GM08714 (cell line): ENCODE data around the gene TUBB4A.

ENCODE experiments used
- H3K4me3 ChIP-seq: fragments of 200-500 bp; sonication (Bioruptor generic); 2 replicates; pipeline ENCODE4 v1.5.1; 2014; ENCODE audit warnings: mild to moderate bottlenecking, low read length, inconsistent platforms
- ZNF274 ChIP-seq: IDR thresholded peaks from 2 replicates; pipeline ENCODE4 v1.6.1; 2012; ENCODE audit warnings: mild to moderate bottlenecking, low read depth, low read length

The TUBB4A gene

DNA sequence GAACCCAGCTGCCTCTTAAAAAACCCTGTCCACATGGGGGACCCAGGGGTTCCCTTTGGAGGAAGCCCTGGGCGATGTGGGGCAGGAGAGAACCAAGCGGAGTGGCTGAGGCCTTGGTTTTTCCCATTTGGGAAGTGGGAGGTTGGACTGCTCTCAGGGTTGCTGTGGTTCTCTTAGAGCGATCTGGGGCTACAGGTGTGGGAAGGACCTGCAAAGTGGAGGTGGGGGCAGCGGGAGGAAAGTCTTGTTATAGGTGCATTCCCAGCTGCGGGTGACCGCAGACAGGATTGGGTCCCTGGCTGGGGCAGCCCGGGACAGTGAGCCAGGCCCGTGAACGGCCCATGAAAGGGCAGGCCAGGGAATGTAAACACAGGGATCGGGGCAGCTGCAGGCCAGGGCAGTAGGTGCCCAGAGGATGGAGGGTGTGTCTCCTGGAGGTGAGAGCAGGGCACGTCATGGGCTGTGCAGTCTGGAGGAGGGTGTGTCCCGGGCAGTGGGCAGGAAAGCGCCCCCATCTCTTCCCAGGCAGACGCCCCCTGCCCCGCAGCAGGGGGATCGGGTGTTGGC, 43.3 kb downstream of the TUBB4A start:
- H3K4me3 ChIP-seq, result peak overlapping the region; percentile 70
- TF ChIP-seq ZNF274, result no peak

DNA sequence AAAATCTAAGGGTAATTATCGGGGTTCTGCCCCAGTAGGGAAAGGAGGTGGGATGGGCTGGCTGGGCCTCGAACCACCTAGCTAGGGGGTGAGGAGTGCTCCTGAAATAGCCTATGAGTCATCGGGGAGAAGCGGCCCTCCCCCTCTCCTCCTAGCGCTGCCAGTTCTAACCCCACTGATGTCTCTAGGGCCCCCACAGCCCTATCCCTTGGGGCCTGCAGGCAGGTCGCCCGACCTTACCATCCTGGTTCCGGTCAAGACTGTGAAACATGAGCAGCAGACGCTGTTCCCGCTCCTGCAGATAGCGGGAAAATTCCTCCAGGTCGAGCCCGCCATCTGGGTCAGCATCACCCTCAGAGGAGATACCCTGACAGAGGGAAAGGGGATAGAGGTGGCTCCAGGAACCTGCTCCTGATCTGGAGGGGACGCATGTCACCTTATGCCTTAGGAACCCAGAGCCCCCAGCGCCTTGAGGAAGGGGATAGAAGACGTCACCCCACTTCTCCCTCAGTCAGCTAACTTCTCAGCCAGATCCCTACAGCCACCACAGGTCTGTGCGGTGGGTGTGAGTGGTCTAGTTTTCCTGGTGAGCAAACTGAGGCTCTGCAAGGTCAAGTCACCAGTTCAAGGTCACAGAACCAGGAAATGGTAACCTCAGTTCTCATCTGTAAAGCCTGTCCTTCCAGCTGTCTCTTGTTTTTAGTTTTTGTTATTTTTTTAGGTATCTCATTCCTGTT, 44.0 kb downstream of the TUBB4A start:
- TF ChIP-seq ZNF274, result no peak
- no peak overlapping the region; the same call in 1 of the 2 replicates for H3K4me3 ChIP-seq

DNA sequence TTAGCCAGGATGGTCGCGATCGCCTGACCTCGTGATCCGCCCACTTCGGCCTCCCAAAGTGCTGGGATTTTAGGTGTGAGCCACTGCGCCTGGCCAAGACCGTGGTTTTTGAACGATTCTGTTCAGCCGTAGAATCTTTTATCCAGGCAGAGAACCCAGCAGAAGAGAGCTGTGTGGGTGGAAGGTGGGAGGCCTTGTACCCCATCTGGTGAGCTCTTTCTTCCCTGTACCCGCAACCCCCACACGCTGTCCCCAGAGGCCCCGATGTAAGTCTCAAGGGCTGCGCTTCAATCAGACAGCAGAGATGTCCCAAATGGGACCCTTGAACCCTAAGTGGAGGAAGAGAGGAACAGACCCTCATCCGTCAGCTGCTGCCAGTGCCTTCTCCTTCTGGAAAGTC, 46.2 kb downstream of the TUBB4A start:
- no peak overlapping the region for H3K4me3 ChIP-seq
- TF ChIP-seq ZNF274, result no peak

DNA sequence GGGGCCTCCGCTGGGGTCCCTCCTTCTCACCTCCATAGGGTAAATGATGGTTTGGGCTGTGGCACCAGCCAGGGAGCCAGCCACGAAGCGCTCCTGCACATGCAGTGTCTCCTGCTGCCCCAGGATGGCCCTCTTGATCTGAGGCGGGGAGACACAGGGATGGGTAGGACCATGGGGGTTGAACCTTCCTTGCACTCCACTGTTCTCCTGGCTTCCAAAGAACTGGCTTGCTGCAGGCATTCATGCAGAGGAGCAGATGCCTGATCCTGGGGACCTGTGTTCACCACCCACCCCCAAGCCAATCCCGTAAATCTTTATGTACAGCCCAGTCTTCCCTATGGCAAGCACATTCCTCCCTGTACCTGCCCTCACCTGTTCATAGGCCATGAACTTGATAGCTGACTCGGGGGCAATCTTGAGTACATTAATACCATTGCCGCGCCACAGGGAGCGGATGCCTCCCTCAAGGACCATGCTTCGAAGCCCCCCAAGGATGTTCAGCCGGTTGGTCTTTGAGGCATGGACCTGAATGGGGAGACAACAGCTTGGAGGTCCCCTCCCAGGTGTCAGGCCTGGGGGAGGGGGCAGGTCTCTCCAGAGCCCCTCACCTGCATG, 48.1 kb downstream of the TUBB4A start:
- no peak overlapping the region for H3K4me3 ChIP-seq
- TF ChIP-seq ZNF274, result no peak

DNA sequence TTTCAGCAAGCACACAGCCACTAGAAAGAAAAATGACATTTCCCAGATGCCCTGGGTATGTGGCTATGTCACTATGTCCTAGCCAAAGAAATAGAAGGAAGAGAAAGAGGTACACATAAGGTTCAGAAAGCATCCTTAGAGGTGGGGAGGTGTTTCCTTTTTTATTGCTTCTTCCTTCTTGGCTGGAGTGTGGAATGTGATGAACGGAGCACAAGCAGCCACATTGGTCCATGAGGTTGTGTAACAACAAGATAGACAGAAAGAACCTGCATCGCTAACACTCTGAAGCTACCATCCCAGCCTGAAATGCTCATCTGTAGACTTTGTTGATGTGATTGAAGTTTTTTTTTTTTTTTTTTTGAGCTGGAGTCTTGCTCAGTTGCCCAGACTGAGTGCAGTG, 49.2 kb downstream of the TUBB4A start:
- H3K4me3 ChIP-seq, result no peak overlapping the region
- TF ChIP-seq ZNF274, result no peak

DNA sequence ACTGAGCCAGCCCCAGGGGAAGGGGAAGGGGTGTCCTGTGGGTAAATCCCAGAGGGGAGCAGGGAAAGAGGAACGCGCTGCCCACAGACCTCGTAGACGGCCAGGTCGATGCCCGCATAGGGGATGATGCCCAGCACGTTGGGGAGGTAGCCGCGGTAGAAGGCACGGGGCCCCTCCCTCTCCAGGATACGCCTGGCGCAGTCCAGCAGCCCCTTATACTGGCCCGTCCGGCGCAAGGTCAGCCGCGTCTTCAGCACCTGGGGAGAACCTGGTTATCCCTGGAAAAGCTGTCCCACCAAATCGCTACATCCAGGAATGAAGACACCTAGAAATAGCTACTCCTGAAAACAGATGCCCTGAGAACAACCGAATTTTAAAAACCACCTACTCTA, 49.9 kb downstream of the TUBB4A start:
- TF ChIP-seq ZNF274, result no peak
- H3K4me3 ChIP-seq, result no peak overlapping the region

DNA sequence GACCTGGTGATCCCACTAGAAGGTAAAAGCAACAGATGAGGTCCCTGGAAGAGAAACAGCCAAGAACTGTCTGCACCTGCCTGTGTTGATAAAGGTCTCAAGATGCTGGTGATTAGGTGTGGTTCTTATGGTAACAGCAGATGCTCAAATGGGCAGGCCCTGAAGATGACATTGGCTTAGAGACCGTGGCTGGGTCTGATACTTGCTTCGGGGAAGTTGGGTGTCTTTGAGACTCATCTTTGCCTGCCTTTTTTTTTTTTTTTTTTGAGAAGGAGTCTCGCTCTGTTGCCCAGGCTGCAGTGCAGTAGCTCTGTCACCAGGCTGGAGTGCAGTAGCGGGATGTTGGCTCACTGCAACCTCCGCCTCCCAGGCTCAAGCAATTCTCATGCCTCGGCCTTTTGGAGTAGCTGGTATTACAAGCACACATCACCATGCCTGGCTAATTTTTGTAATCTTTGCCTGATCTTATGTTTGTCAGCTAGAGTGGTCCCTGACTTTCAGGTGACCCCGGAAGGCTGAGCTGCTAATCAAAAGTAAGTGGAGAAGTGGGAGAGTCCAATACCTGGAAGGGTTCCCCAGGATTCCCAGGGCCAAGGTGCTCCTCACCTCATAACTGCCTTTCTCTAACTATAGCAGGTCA, 50.4 kb downstream of the TUBB4A start:
- no peak for TF ChIP-seq ZNF274
- no peak overlapping the region for H3K4me3 ChIP-seq

DNA sequence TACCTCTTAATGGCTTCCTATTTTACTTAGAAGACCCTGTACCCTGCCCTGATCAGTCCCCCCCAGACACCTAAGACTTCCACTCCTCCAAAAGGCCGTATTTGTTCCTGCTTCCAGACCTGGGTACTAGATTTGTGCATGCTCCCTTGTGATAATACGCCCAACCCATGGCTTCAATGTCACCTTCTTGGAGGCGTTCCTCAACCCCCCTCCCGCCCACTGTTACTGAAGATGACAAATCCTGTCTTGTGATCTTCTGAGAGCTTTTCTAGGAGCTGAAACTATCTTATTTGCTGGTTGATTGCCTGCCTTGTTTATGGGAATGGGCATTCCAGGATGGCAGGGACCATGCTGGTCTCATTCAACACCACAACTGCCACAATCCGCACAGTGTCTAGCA, 51.9 kb downstream of the TUBB4A start:
- no peak for TF ChIP-seq ZNF274
- no peak overlapping the region for H3K4me3 ChIP-seq

DNA sequence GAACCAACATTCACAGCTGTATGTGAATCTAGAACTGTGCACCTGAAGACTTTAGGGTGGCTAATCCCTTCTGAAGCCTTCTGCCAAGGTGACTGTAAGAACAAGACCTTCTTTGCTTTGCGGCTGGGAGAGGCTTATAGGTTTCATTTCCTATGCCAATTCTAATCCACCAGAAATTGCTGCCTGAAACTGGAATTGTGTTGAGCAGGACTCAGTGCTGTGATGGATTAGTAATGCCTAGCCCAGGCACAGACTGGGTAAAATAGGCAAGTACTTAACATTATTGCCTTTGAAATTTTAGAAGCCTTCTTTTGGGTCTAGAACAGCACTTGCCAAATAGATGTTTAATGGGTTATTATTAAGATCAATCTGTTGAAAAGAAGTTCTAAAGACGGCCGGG, 54.1 kb downstream of the TUBB4A start:
- H3K4me3 ChIP-seq, result no peak overlapping the region
- no peak for TF ChIP-seq ZNF274

DNA sequence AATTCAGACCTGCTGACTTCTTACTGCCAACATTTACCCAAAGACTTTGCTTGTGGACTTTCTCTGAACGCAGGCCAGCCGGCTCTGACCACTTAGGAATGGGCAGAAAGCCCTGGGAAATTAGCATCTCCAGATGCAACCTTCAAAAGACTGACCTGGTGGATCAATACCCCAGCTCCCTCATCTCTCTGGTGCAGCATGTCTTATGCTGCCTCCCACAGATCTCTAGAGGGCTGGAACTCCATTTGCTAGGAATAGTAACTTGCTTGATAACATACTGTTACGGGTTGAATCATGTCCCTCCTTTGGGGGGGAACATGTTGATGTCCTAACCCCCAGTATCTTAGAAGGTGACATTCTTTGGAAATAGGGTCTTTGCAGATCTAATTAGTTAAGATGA, 55.7 kb downstream of the TUBB4A start:
- no peak overlapping the region for H3K4me3 ChIP-seq
- no peak for TF ChIP-seq ZNF274
